ENCODE data around the gene ANKRD23.

GRCh38 chr2:96842600-96842999 lies 1.2 kb downstream of the ANKRD23 start:
- TF ChIP-seq MAX (IDR thresholded peaks at IDR 0.05; ENCODE audit: low read depth, low read length) (no peak), CTCF (IDR thresholded peaks at IDR 0.05; ENCODE audit: low read depth, low read length) (no peak)
